ENCODE data around the gene LYRM9.

LYRM9 gene

GRCh38 chr17:27860971-27861664 is 32.0 kb downstream of the LYRM9 start:
- H3K27ac ChIP-seq (ENCODE audit: low read depth, low read length): no peak overlapping the region
- H3K9me3 ChIP-seq (ENCODE audit: control insufficient read depth, insufficient read depth, low read length): no peaks in the 10 kb centered on the region
- H3K79me2 ChIP-seq (ENCODE audit: control insufficient read depth, low read length): no peaks in the 10 kb centered on the region
- no peak overlapping the region for H3K4me3 ChIP-seq (ENCODE audit: low read length)
- TF ChIP-seq CTCF (IDR thresholded peaks at IDR 0.05; ENCODE audit: low read depth, low read length, poor library complexity, severe bottlenecking): no peak
- TF ChIP-seq EZH2phosphoT487 (IDR thresholded peaks at IDR 0.05; ENCODE audit: borderline replicate concordance, low read length): no peak
- H3K27me3 ChIP-seq (ENCODE audit: control insufficient read depth, low read length): peaks cover 23% of the 10 kb centered on the region
- H3F3A ChIP-seq (ENCODE audit: control insufficient read depth, insufficient read depth): no peaks in the 10 kb centered on the region
- H3K4me1 ChIP-seq (ENCODE audit: control insufficient read depth, low read length): no peaks in the 10 kb centered on the region
- H3K4me2 ChIP-seq (ENCODE audit: low read length): no peak overlapping the region
- no peaks in the 10 kb centered on the region for H3K36me3 ChIP-seq (ENCODE audit: control insufficient read depth, low read length)
- H4K20me1 ChIP-seq (ENCODE audit: control insufficient read depth, insufficient read depth, low read depth, low read length): no peaks in the 10 kb centered on the region
- H3K9me2 ChIP-seq (replicated peaks; ENCODE audit: control insufficient read depth, low read length): no peaks in the 10 kb centered on the region

GRCh38 chr17:27858621-27859305 is 34.4 kb downstream of the LYRM9 start:
- no peak overlapping the region for H3K27ac ChIP-seq (ENCODE audit: low read depth, low read length)
- no peaks in the 10 kb centered on the region for H3F3A ChIP-seq (ENCODE audit: control insufficient read depth, insufficient read depth)
- no peak overlapping the region for H3K4me3 ChIP-seq (ENCODE audit: low read length)
- H4K20me1 ChIP-seq (ENCODE audit: control insufficient read depth, insufficient read depth, low read depth, low read length): no peaks in the 10 kb centered on the region
- no peaks in the 10 kb centered on the region for H3K36me3 ChIP-seq (ENCODE audit: control insufficient read depth, low read length)
- H3K79me2 ChIP-seq (ENCODE audit: control insufficient read depth, low read length): no peaks in the 10 kb centered on the region
- no peak overlapping the region for H3K4me2 ChIP-seq (ENCODE audit: low read length)
- H3K4me1 ChIP-seq (ENCODE audit: control insufficient read depth, low read length): no peaks in the 10 kb centered on the region
- peaks cover 27% of the 10 kb centered on the region for H3K27me3 ChIP-seq (ENCODE audit: control insufficient read depth, low read length)
- TF ChIP-seq EZH2phosphoT487 (IDR thresholded peaks at IDR 0.05; ENCODE audit: borderline replicate concordance, low read length): no peak
- H3K9me2 ChIP-seq (replicated peaks; ENCODE audit: control insufficient read depth, low read length): no peaks in the 10 kb centered on the region
- H3K9me3 ChIP-seq (ENCODE audit: control insufficient read depth, insufficient read depth, low read length): no peaks in the 10 kb centered on the region

GRCh38 chr17:27856676-27857432 is 36.3 kb downstream of the LYRM9 start:
- Histone ChIP-seq H3K4me1 (ENCODE audit: control insufficient read depth, low read length) (no peaks in the 10 kb centered on the region), H3K9me3 (ENCODE audit: control insufficient read depth, insufficient read depth, low read length) (no peaks in the 10 kb centered on the region), H3K4me2 (ENCODE audit: low read length) (no peak overlapping the region), H3K9me2 (replicated peaks; ENCODE audit: control insufficient read depth, low read length) (no peaks in the 10 kb centered on the region), H3K36me3 (ENCODE audit: control insufficient read depth, low read length) (no peaks in the 10 kb centered on the region), H4K20me1 (ENCODE audit: control insufficient read depth, insufficient read depth, low read depth, low read length) (no peaks in the 10 kb centered on the region), H3K27ac (ENCODE audit: low read depth, low read length) (no peak overlapping the region), H3K27me3 (ENCODE audit: control insufficient read depth, low read length) (peaks cover 35% of the 10 kb centered on the region), H3F3A (ENCODE audit: control insufficient read depth, insufficient read depth) (no peaks in the 10 kb centered on the region), H3K4me3 (ENCODE audit: low read length) (no peak overlapping the region), H3K79me2 (ENCODE audit: control insufficient read depth, low read length) (no peaks in the 10 kb centered on the region)
- TF ChIP-seq EZH2phosphoT487 (IDR thresholded peaks at IDR 0.05; ENCODE audit: borderline replicate concordance, low read length): no peak
- no peak for TF ChIP-seq CTCF (IDR thresholded peaks at IDR 0.05; ENCODE audit: low read depth, low read length, poor library complexity, severe bottlenecking)
